Spleen (tissue), 11 donors: Measurements from ENCODE around the gene C16orf87. TPM values are rescaled to one million over a fixed set of nuclear protein-coding genes. Genes with fewer than 3 reads are reported as not detected.

Experiments used
- DNase-seq: peaks from one replicate; pipeline ENCODE4 v3.0.0-alpha.2; 2020
- H3K27ac ChIP-seq, 8 donors: fragments of 200-600 bp; sonication (generic) in 7 of 8; 1 replicate in 4 of 8; 2 replicates in 4 of 8; pipeline versions ENCODE4 v1.5.0 to v1.8.0; 2016 to 2021; ENCODE audit warnings: inconsistent platforms in 4 of 8, mild to moderate bottlenecking in 4 of 8, moderate library complexity in 1 of 8
- H3K27me3 ChIP-seq, 7 donors: fragments of 200-600 bp; sonication (generic) in 6 of 7; replicated peaks in 1 of 7; 1 replicate in 4 of 7; 2 replicates in 3 of 7; pipeline versions ENCODE4 v1.5.0 to v1.8.0; 2016 to 2021; ENCODE audit warnings: inconsistent platforms in 3 of 7, mild to moderate bottlenecking in 1 of 7
- H3K36me3 ChIP-seq, 6 donors: fragments of 200-600 bp; sonication (generic) in 5 of 6; 1 replicate in 4 of 6; 2 replicates in 2 of 6; pipeline versions ENCODE4 v1.5.0 to v1.8.0; 2016 to 2021; ENCODE audit warnings: inconsistent platforms in 2 of 6
- H3K4me1 ChIP-seq, 6 donors: fragments of 200-600 bp; sonication (generic) in 5 of 6; 1 replicate in 3 of 6; 2 replicates in 3 of 6; pipeline versions ENCODE4 v1.5.0 to v1.8.0; 2016 to 2021; ENCODE audit warnings: inconsistent platforms in 3 of 6
- H3K4me3 ChIP-seq, 8 donors: fragments of 200-600 bp; sonication (generic) in 7 of 8; 1 replicate in 4 of 8; 2 replicates in 4 of 8; pipeline versions ENCODE4 v1.5.0 to v1.8.0; 2016 to 2021; ENCODE audit warnings: inconsistent platforms in 4 of 8, mild to moderate bottlenecking in 4 of 8, moderate library complexity in 2 of 8
- H3K9me3 ChIP-seq, 8 donors: fragments of 200-600 bp; sonication (generic) in 7 of 8; 1 replicate in 4 of 8; 2 replicates in 4 of 8; pipeline versions ENCODE4 v1.5.0 to v1.8.0; 2016 to 2021; ENCODE audit warnings: inconsistent platforms in 4 of 8
- CTCF ChIP-seq, 11 experiments: fragments of 200-600 bp in 7 of 11; fragments of 450-650 bp in 4 of 11; sonication (generic) in 4 of 11; IDR thresholded peaks in 8 of 11; conservative IDR thresholded peaks in 3 of 11; 1 replicate in 7 of 11; 2 replicates in 4 of 11; pipeline versions ENCODE4 v1.4.0 to v1.8.0; 2016 to 2021; ENCODE audit warnings: antibody characterized with exemption in 11 of 11, inconsistent platforms in 4 of 11, mild to moderate bottlenecking in 1 of 11
- POLR2A ChIP-seq, 3 donors: fragments of 450-650 bp; IDR thresholded peaks; one replicate each; pipeline ENCODE4 v1.5.1; 2017; ENCODE audit warnings: antibody characterized with exemption in 3 of 3, mild to moderate bottlenecking in 1 of 3
- POLR2AphosphoS5 ChIP-seq, 3 donors: sonication (generic); formaldehyde crosslinking; IDR thresholded peaks; one replicate each; pipeline ENCODE4 v1.5.1; 2017; ENCODE audit warnings: antibody characterized with exemption in 3 of 3
- WGBS, 5 donors: extraction: QIAGEN DNeasy Blood & Tissue Kit in 3 of 5; methylation state at CpG; one replicate each; pipeline versions ENCODE4 v1.1.5 to v1.1.7; 2013 to 2018; 5-methylcytosine and 5-hydroxymethylcytosine counted together
- intact Hi-C: fragments of 100-400 bp; cut with DNase I; formaldehyde crosslinking; loops from one replicate; pipeline ENCODE4 v1.15.0; 2023; ENCODE audit warnings: low total_unique reads
- polyA plus RNA-seq, 3 donors: library from polyadenylated mRNA; stranded (reverse); fragments of 200-250 nt; gene quantifications; one replicate each; pipeline ENCODE4 v1.2.1, GENCODE V29; 2013
- total RNA-seq, 7 donors: library from RNA; depleted of rRNA in 3 of 7; stranded (reverse); fragments of >200 nt in 3 of 7; fragmentation: NEBNext Ultra II Directional in 4 of 7; extraction: Animal tissue kit (Norgen Biotek cat#: 25700) in 4 of 7; gene quantifications; one replicate each; pipeline versions ENCODE4 v1.1.0 to v1.2.1, GENCODE V29; 2016 to 2021
- donor health status: healthy with polysubstance abuse.
- donor health status: DM: no; HTN: no; CAD: no; lungs with moderate emphysema.
- donor health status: DM: no; HTN: no; CAD: no.
- donor health status: Bipolar disorder and iron deficiency.
- donor health status: healthy.
- donor health status: DM: no; HTN: no; CAD: no.
- donor health status: DM: yes; HTN: yes; CAD: no.

The C16orf87 gene
- total and polyA plus RNA-seq, 10 donors = 7.2 to 10.3 (median 8.5) TPM

GRCh38 chr16:46826631-46827030, 4.3 kb downstream of the C16orf87 start:
- H3K27ac ChIP-seq = no peak overlapping the region
- no peaks in the 10 kb centered on the region for H3K27me3 ChIP-seq
- TF ChIP-seq POLR2AphosphoS5 (IDR thresholded peaks at IDR 0.05) = no peak
- TF ChIP-seq CTCF (IDR thresholded peaks at IDR 0.05 in 8 of 11, conservative IDR thresholded peaks at IDR 0.05 in 3 of 11) = no peak
- intact Hi-C loops = loop anchor here (10.0 kb wide), 1 partner anchor 142 kb away; the partner anchor contains the start of genes ORC6 and VPS35
- 59 to 83% (median 63%) methylated on average over 3 of the region's 3 CpGs for whole genome bisulfite sequencing, 5 donors
- H3K9me3 ChIP-seq = no peaks in the 10 kb centered on the region
- DNase-seq = no peak
- peaks cover 0 to 15% (median 2%) of the 10 kb centered on the region in 6 donors for H3K36me3 ChIP-seq
- H3K4me3 ChIP-seq = no peak overlapping the region
- H3K4me1 ChIP-seq = peaks cover 8 to 62% (median 26%) of the 10 kb centered on the region in 6 donors

GRCh38 chr16:46822270-46822669, 8.7 kb downstream of the C16orf87 start:
- DNase-seq = no peak
- TF ChIP-seq POLR2A (IDR thresholded peaks at IDR 0.05) (no peak), POLR2AphosphoS5 (IDR thresholded peaks at IDR 0.05) (no peak), CTCF (IDR thresholded peaks at IDR 0.05 in 8 of 11, conservative IDR thresholded peaks at IDR 0.05 in 3 of 11) (no peak)
- H3K4me1 ChIP-seq = peaks cover 0 to 29% (median 5%) of the 10 kb centered on the region in 6 donors
- H3K27ac ChIP-seq = no peak overlapping the region
- H3K27me3 ChIP-seq = no peaks in the 10 kb centered on the region
- intact Hi-C loops = loop anchor here (10.0 kb wide), 1 partner anchor 137 kb away; the partner anchor contains the start of genes ORC6 and VPS35
- H3K4me3 ChIP-seq = no peak overlapping the region
- 62 to 83% (median 71%) methylated on average over 3 of the region's 3 CpGs for WGBS, 5 donors
- H3K36me3 ChIP-seq = peaks cover 0 to 16% (median 2%) of the 10 kb centered on the region in 6 donors
- H3K9me3 ChIP-seq = no peaks in the 10 kb centered on the region

GRCh38 chr16:46817961-46818360, 13.0 kb downstream of the C16orf87 start:
- peaks cover 0 to 36% (median 15%) of the 10 kb centered on the region in 6 donors for H3K4me1 ChIP-seq
- H3K4me3 ChIP-seq = no peak overlapping the region
- 72 to 88% (median 87%) methylated on average over 2 of the region's 2 CpGs for WGBS, 5 donors
- H3K36me3 ChIP-seq = peaks cover 0 to 6% (median 0%) of the 10 kb centered on the region in 6 donors
- intact Hi-C loops = no loop called here
- H3K9me3 ChIP-seq = peaks cover 0 to 7% (median 2%) of the 10 kb centered on the region in 8 donors
- no peak for DNase-seq
- H3K27ac ChIP-seq = no peak overlapping the region
- TF ChIP-seq CTCF (IDR thresholded peaks at IDR 0.05 in 8 of 11, conservative IDR thresholded peaks at IDR 0.05 in 3 of 11) = no peak
- TF ChIP-seq POLR2AphosphoS5 (IDR thresholded peaks at IDR 0.05) = no peak
- no peak for TF ChIP-seq POLR2A (IDR thresholded peaks at IDR 0.05)
- H3K27me3 ChIP-seq = no peaks in the 10 kb centered on the region

GRCh38 chr16:46814790-46815189, 16.2 kb downstream of the C16orf87 start:
- Histone ChIP-seq H3K4me3 (no peak overlapping the region), H3K27me3 (no peaks in the 10 kb centered on the region), H3K27ac (no peak overlapping the region), H3K4me1 (peaks cover 0 to 40% (median 18%) of the 10 kb centered on the region in 6 donors), H3K36me3 (peaks cover 0 to 6% (median 0%) of the 10 kb centered on the region in 6 donors), H3K9me3 (peaks cover 0 to 7% (median 2%) of the 10 kb centered on the region in 8 donors)
- WGBS, 5 donors = 94 to 99% (median 95%) methylated on average over 1 of the region's 1 CpG
- DNase-seq = no peak
- no peak for TF ChIP-seq CTCF (IDR thresholded peaks at IDR 0.05 in 8 of 11, conservative IDR thresholded peaks at IDR 0.05 in 3 of 11)
- no peak for TF ChIP-seq POLR2A (IDR thresholded peaks at IDR 0.05)
- no peak for TF ChIP-seq POLR2AphosphoS5 (IDR thresholded peaks at IDR 0.05)
- intact Hi-C loops = no loop called here
